ENCODE results near the gene PRPF38B. TPM values are rescaled to one million over a fixed set of nuclear protein-coding genes. Genes with fewer than 3 reads are reported as not detected.
A peak's percentile ranks its signal among the peaks of the same experiment; 100 is the strongest.
"Not testable (repeated sequence)": the region's sequence is repeated elsewhere in the genome, so short reads cannot be mapped to it uniquely, and the experiment has no call there.

The PRPF38B gene
- total and polyA plus RNA-seq, 12 donors: 11.2 to 42.7 (median 13.9) TPM

GRCh38 chr1:108670131-108670773 lies 21.9 kb upstream of the PRPF38B start:
- ATAC-seq (peak in 1 of 8 donors; percentile 62), DNase-seq (no peak)
- intact Hi-C loops (cut with DNase I): no loop called here
- Histone ChIP-seq H3K4me1 (no peaks in the 10 kb centered on the region), H3K27me3 (peaks cover 0 to 5% (median 0%) of the 10 kb centered on the region in 7 donors), H3K9me3 (no peaks in the 10 kb centered on the region), H3K27ac (no peak overlapping the region), H3K4me3 (no peak overlapping the region), H3K36me3 (no peaks in the 10 kb centered on the region)
- WGBS, 2 donors: 79 to 90% methylated on average over 5 of the region's 5 CpGs
- no peak for TF ChIP-seq CTCF (IDR thresholded peaks at IDR 0.05)

- intact Hi-C loops (cut with DNase I): no loop called here
- no peak for TF ChIP-seq CTCF (IDR thresholded peaks at IDR 0.05)
- WGBS, 2 donors: 93 to 94% methylated on average over 2 of the region's 2 CpGs
- Histone ChIP-seq H3K9me3 (no peaks in the 10 kb centered on the region), H3K4me3 (no peak overlapping the region), H3K36me3 (no peaks in the 10 kb centered on the region), H3K4me1 (no peaks in the 10 kb centered on the region), H3K27me3 (peaks cover 0 to 5% (median 0%) of the 10 kb centered on the region in 7 donors), H3K27ac (no peak overlapping the region)
- no peak for DNase-seq
- no peak for ATAC-seq
Observed at GRCh38 chr1:108671143-108671542, 21.0 kb upstream of the PRPF38B start.

- Histone ChIP-seq H3K27ac (no peak overlapping the region), H3K36me3 (no peaks in the 10 kb centered on the region), H3K9me3 (no peaks in the 10 kb centered on the region), H3K4me1 (peaks cover 0 to 6% (median 0%) of the 10 kb centered on the region in 9 donors), H3K27me3 (no peaks in the 10 kb centered on the region), H3K4me3 (no peak overlapping the region)
- no peak for TF ChIP-seq CTCF (IDR thresholded peaks at IDR 0.05)
- ATAC-seq: no peak
- intact Hi-C loops (cut with DNase I): no loop called here
- 85 to 90% methylated on average over 4 of the region's 4 CpGs for WGBS, 2 donors
- no peak for DNase-seq
Observed at GRCh38 chr1:108678706-108679105, 13.4 kb upstream of the PRPF38B start.

- Histone ChIP-seq H3K4me1 (peaks cover 0 to 6% (median 0%) of the 10 kb centered on the region in 9 donors), H3K9me3 (no peaks in the 10 kb centered on the region), H3K27me3 (no peaks in the 10 kb centered on the region), H3K4me3 (peak overlapping the region in 6 of 10 donors; percentile 17 to 38 (median 28)), H3K36me3 (no peaks in the 10 kb centered on the region), H3K27ac (no peak overlapping the region)
- TF ChIP-seq CTCF (IDR thresholded peaks at IDR 0.05): no peak
- no peak for DNase-seq
- intact Hi-C loops (cut with DNase I): no loop called here
- peak in 1 of 8 donors; percentile 17 for ATAC-seq
- WGBS, 2 donors: 62 to 75% methylated on average over 10 of the region's 10 CpGs
Observed at GRCh38 chr1:108679586-108680213, 12.4 kb upstream of the PRPF38B start.

- WGBS, 2 donors: 54 to 55% methylated on average over 4 of the region's 4 CpGs
- DNase-seq; H3K27me3 ChIP-seq; H3K36me3 ChIP-seq; H3K4me3 ChIP-seq; H3K27ac ChIP-seq; intact Hi-C loops (cut with DNase I); ATAC-seq; H3K9me3 ChIP-seq; H3K4me1 ChIP-seq: not testable (repeated sequence)
Observed at GRCh38 chr1:108681701-108682100, 10.4 kb upstream of the PRPF38B start.
